K562 (cell line): ENCODE data around the gene EEF1A2. TPM values are rescaled to one million over a fixed set of nuclear protein-coding genes. Genes with fewer than 3 reads are reported as not detected.

Experiments
- AFF1 ChIP-seq, 2 experiments: fragments of 450-650 bp; IDR thresholded peaks; 2 replicates each; pipeline ENCODE4 v1.6.1; 2018; ENCODE audit warnings: mild to moderate bottlenecking in 2 of 2, low read depth in 1 of 2; ENCODE audit not compliant: partially characterized antibody in 2 of 2
- ATF1 ChIP-seq, 2 experiments: fragments of 450-650 bp in 1 of 2; IDR thresholded peaks; 2 replicates each; pipeline ENCODE4 v1.6.1; 2016; ENCODE audit warnings: missing compliant biosample characterization in 1 of 2, missing genetic modification characterization in 1 of 2
- ATF3 ChIP-seq, 2 experiments: fragments of 450-650 bp in 1 of 2; sonication (generic) in 1 of 2; formaldehyde crosslinking in 1 of 2; IDR thresholded peaks in 1 of 2; conservative IDR thresholded peaks in 1 of 2; 2 replicates each; pipeline versions ENCODE4 v1.6.1 to v1.8.1; 2016 to 2023; ENCODE audit warnings: mild to moderate bottlenecking in 2 of 2, moderate library complexity in 2 of 2, inconsistent platforms in 1 of 2, missing genetic modification reagents in 1 of 2
- BCOR ChIP-seq: fragments of 450-650 bp; IDR thresholded peaks from 2 replicates; pipeline ENCODE4 v1.6.1; 2016
- CREM ChIP-seq: IDR thresholded peaks from 2 replicates; pipeline ENCODE4 v1.6.1; 2014; ENCODE audit warnings: antibody characterized with exemption, low read depth
- FOXK1 ChIP-seq: sonication (generic); formaldehyde crosslinking; IDR thresholded peaks from 2 replicates; pipeline ENCODE4 v1.8.0; 2022; ENCODE audit warnings: missing genetic modification reagents, mild to moderate bottlenecking, borderline replicate concordance
- IRF1 ChIP-seq: sonication (generic); formaldehyde crosslinking; IDR thresholded peaks from 2 replicates; pipeline ENCODE4 v1.8.0; 2022; ENCODE audit warnings: missing genetic modification reagents, mild to moderate bottlenecking, borderline replicate concordance
- JUN ChIP-seq, 2 experiments: sonication (generic) in 1 of 2; formaldehyde crosslinking in 1 of 2; IDR thresholded peaks; 2 replicates each; pipeline versions ENCODE4 v1.6.1 to v1.8.0; 2012 to 2022; ENCODE audit warnings: borderline replicate concordance in 2 of 2, mild to moderate bottlenecking in 2 of 2, improper control_type of control experiment in 1 of 2, low read depth in 1 of 2, low read length in 1 of 2, missing genetic modification reagents in 1 of 2
- MEF2A ChIP-seq: IDR thresholded peaks from 2 replicates; pipeline ENCODE4 v1.6.1; 2011; ENCODE audit warnings: low read depth, mild to moderate bottlenecking, low read length, moderate library complexity; ENCODE audit not compliant: control insufficient read depth
- MEF2D ChIP-seq: conservative IDR thresholded peaks from 2 replicates; pipeline ENCODE4 v1.6.1; 2016; ENCODE audit warnings: low read depth, missing genetic modification characterization, missing compliant biosample characterization
- NELFE ChIP-seq: IDR thresholded peaks from 2 replicates; pipeline ENCODE4 v1.6.1; 2011; ENCODE audit warnings: mild to moderate bottlenecking; ENCODE audit not compliant: insufficient read depth, insufficient read length
- NR2F6 ChIP-seq: fragments of 450-650 bp; formaldehyde crosslinking; IDR thresholded peaks from 2 replicates; pipeline ENCODE4 v1.4.0; 2020; ENCODE audit warnings: mild to moderate bottlenecking
- RFX1 ChIP-seq: fragments of 450-650 bp; IDR thresholded peaks from 2 replicates; pipeline ENCODE4 v1.6.1; 2016; ENCODE audit warnings: mild to moderate bottlenecking, moderate library complexity
- TAF9B ChIP-seq: fragments of 450-650 bp; IDR thresholded peaks from 2 replicates; pipeline ENCODE4 v1.6.1; 2018; ENCODE audit warnings: mild to moderate bottlenecking; ENCODE audit not compliant: partially characterized antibody
- VEZF1 ChIP-seq: fragments of 200-800 bp; sonication (Bioruptor generic); IDR thresholded peaks from 2 replicates; pipeline ENCODE4 v1.6.1; 2017; ENCODE audit warnings: missing genetic modification characterization, missing compliant biosample characterization
- ZBTB7A ChIP-seq: IDR thresholded peaks from 2 replicates; pipeline ENCODE4 v1.6.1; 2011; ENCODE audit warnings: low read depth, mild to moderate bottlenecking, low read length, moderate library complexity, borderline replicate concordance; ENCODE audit not compliant: control insufficient read depth
- ZNF668 ChIP-seq: fragments of 250-450 bp; sonication (Bioruptor Pico); IDR thresholded peaks from 2 replicates; pipeline ENCODE4 v1.8.0; 2022; ENCODE audit warnings: mild to moderate bottlenecking, inconsistent platforms
- polyA plus RNA-seq, 8 experiments: library from polyadenylated mRNA; depleted of rRNA in 4 of 8; stranded (reverse) in 5 of 8; unstranded in 3 of 8; fragments of >200 nt; fragmentation: Nextera tagmentation in 2 of 8; fragmentation: Illumina TruSeq in 1 of 8; extraction: Ambion mirVana in 2 of 8; extraction: Trizol in 1 of 8; gene quantifications; 2 replicates each; pipeline versions ENCODE4 v1.2.1 to v1.2.3, GENCODE V29; 2011 to 2014; ENCODE audit warnings: inconsistent platforms in 1 of 8, missing spikeins in 1 of 8
- total RNA-seq, 7 experiments: library from RNA; depleted of rRNA in 6 of 7; stranded (reverse); fragments of >200 nt in 6 of 7; fragmentation: Illumina TruSeq in 2 of 7; extraction: Trizol in 2 of 7; gene quantifications; 2 replicates each; pipeline versions ENCODE4 v1.2.1 to v1.2.3, GENCODE V29; 2011 to 2021; ENCODE audit warnings: low replicate concordance in 1 of 7

EEF1A2 gene
- total and polyA plus RNA-seq, 9 of the 15 experiments (the other 6 are each of a cell fraction or from before 2014, with no cell fraction given): 0.04 to 29.6 (median 11.5) TPM

- TF ChIP-seq ATF1 (CRISPR knock-in tag; IDR thresholded peaks at IDR 0.05) (no peak), ATF1 (tag; IDR thresholded peaks at IDR 0.05) (peak; percentile 69), CREM (peak; percentile 49; the same call in 1 of the 2 replicates), AFF1 (IDR thresholded peaks at IDR 0.05; ENCODE audit: low read depth in 1 of 2, partially characterized antibody in 2 of 2) (no peak), FOXK1 (CRISPR knock-in tag) (no peak), NELFE (no peak), MEF2A (peak; percentile 41; the same call in 1 of the 2 replicates), BCOR (0 out of 2 replicates have a peak, but pooled peaks have one; percentile 74), ZNF668 (CRISPR knock-in tag) (no peak), VEZF1 (CRISPR knock-in tag) (peak; percentile 47), NR2F6 (CRISPR knock-in tag) (no peak), ATF3 (IDR thresholded peaks at IDR 0.05) (peak; percentile 92), ATF3 (CRISPR knock-in tag; conservative IDR thresholded peaks at IDR 0.05) (no peak), IRF1 (no peak), MEF2D (tag) (0 out of 2 replicates have a peak, but pooled peaks have one; percentile 32), RFX1 (no peak), JUN (IDR thresholded peaks at IDR 0.05; ENCODE audit: borderline replicate concordance, low read depth, low read length) (peak; percentile 53; the same call in 1 of the 2 replicates), JUN (CRISPR knock-in tag; IDR thresholded peaks at IDR 0.05; ENCODE audit: borderline replicate concordance) (peak; percentile 41; the same call in 1 of the 2 replicates), ZBTB7A (peak; percentile 14; the same call in 1 of the 2 replicates), TAF9B (no peak)
These were observed 3.2 kb upstream of the EEF1A2 start (continued) for GRCh38 chr20:63501818-63502670.
